C4-2B (cell line): ENCODE results near the gene TYMP.

Experiments
- ZFX ChIP-seq: fragments of 450-650 bp; IDR thresholded peaks from 2 replicates; pipeline ENCODE4 v1.6.1; 2017
- TF ChIP-seq, protein P1 (sequence below): fragments of 450-650 bp; conservative IDR thresholded peaks from 2 replicates; pipeline ENCODE4 v1.5.1; 2017; ENCODE audit warnings: mild to moderate bottlenecking

DNA sequence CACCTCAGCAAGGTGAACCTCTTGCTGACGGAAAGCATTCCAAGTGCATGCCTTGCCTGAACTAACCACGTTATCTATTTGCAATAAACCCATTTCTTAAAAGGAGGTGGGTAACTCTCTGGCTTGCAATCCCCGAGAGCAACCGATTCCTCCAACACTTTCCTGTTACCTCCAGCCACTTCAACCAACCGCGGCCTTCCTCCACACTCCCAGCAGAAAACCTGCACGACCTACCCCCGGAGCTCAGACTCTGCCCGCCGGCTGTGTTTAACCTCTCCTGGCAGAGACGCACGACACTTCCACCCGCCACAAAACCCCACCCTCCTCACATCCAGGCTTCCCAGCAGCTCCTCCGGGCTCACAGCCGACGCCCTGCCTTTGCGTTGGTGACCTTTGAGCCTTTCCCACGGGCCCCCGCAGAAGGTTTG, 5.1 kb downstream of the TYMP start:
- TF ChIP-seq, protein P1, sequence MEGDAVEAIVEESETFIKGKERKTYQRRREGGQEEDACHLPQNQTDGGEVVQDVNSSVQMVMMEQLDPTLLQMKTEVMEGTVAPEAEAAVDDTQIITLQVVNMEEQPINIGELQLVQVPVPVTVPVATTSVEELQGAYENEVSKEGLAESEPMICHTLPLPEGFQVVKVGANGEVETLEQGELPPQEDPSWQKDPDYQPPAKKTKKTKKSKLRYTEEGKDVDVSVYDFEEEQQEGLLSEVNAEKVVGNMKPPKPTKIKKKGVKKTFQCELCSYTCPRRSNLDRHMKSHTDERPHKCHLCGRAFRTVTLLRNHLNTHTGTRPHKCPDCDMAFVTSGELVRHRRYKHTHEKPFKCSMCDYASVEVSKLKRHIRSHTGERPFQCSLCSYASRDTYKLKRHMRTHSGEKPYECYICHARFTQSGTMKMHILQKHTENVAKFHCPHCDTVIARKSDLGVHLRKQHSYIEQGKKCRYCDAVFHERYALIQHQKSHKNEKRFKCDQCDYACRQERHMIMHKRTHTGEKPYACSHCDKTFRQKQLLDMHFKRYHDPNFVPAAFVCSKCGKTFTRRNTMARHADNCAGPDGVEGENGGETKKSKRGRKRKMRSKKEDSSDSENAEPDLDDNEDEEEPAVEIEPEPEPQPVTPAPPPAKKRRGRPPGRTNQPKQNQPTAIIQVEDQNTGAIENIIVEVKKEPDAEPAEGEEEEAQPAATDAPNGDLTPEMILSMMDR: no peak
- TF ChIP-seq ZFX: no peak
